Measurements from ENCODE around the gene GNB5.
A peak's percentile ranks its signal among the peaks of the same experiment; 100 is the strongest.
"Not testable (repeated sequence)": the region's sequence is repeated elsewhere in the genome, so short reads cannot be mapped to it uniquely, and the experiment has no call there.

Gene GNB5

DNA sequence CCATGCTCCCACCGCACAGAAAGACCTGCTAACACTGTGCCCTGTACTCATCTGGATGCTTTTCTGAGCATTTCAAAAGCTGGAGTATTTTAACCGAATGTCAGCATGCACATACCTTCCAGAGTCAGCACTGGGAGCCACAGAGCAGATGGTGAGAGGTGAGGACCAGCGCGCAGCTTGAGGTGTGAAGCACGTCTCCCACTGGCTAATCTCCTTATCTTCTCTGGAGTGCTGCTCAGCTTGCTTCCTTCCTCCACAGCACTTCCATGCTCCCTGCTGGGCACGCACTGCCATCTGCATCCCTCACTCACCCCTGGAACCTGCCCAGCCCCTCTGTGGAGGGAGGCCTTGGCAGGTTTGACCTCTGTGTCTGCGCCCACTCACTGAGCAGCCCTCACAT is at the start of gene GNB5:
Gene GNB5, minus strand, starts transcription at position 186 of the 400 bp plus-strand sequence. CDS start 6,716 bp downstream, outside the sequence.
- DNase-seq (ENCODE audit: low spot score), result no peak

DNA sequence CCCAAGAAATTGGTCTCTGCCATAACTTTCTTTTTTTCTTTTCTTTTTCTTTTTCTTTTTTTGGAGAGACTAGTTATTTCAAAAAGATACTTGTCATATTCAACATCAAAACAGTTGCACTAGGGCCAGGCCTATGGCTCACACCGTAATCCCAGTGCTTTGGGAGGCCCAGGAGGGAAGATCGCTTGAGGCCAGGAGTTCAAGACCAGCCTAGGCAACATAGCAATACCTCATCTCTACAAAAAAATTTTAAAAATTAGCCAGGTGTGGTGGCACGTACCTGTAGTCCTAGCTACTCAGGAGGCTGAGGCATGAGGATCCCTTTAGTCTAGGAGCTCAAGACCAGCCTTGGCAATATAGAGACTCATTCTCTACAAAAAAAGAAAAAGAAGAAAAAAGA is 49.0 kb upstream of the GNB5 start:
- DNase-seq (ENCODE audit: low spot score), result no peak

DNA sequence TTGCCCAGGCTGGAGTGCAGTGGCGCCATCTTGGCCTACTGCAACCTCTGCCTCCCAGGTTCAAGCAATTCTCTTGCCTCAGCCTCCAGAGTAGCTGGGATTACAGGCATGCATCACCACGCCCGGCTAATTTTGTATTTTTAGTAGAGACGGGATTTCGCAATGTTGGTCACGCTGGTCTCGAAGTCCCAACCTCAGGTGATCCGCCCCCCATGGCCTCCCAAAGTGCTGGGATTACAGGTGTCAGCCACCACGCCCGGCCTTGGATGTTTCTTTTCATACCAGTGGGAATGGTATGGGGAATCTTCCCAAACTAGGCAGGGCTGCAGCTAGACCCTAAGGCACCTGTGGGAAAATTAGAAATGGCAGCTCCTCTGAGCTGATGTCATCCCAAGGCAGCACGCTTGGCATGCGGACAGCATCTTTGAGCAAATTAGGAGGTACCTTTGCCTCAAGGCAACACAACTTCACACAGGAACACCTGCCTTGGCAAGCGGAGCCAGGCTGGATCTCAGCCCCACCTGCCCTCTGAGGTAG is 47.9 kb upstream of the GNB5 start:
- not testable (repeated sequence) for DNase-seq (ENCODE audit: low spot score)

DNA sequence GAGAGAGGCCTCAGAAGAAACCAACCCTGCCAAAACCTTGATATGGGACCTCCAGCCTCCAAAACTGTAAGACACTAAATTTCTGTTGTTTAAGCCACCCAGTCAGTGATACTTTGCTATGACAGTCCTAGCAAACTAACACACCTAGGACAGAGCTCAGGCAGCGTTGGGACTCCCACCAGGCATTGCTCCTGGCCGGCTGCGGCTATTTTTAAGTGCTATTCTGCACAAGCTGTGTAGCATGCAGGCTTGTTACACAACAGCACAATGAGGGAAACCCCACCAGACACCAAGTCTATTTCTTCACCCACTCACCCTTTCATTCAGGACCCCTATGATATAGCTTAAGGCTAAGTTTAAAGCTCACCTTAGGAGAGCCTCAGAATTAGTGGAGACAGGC is 47.0 kb upstream of the GNB5 start:
- no peak for DNase-seq (ENCODE audit: low spot score)

GRCh38 chr15:52236013-52236412 is 44.8 kb upstream of the GNB5 start:
- no peak for DNase-seq (ENCODE audit: low spot score)

DNA sequence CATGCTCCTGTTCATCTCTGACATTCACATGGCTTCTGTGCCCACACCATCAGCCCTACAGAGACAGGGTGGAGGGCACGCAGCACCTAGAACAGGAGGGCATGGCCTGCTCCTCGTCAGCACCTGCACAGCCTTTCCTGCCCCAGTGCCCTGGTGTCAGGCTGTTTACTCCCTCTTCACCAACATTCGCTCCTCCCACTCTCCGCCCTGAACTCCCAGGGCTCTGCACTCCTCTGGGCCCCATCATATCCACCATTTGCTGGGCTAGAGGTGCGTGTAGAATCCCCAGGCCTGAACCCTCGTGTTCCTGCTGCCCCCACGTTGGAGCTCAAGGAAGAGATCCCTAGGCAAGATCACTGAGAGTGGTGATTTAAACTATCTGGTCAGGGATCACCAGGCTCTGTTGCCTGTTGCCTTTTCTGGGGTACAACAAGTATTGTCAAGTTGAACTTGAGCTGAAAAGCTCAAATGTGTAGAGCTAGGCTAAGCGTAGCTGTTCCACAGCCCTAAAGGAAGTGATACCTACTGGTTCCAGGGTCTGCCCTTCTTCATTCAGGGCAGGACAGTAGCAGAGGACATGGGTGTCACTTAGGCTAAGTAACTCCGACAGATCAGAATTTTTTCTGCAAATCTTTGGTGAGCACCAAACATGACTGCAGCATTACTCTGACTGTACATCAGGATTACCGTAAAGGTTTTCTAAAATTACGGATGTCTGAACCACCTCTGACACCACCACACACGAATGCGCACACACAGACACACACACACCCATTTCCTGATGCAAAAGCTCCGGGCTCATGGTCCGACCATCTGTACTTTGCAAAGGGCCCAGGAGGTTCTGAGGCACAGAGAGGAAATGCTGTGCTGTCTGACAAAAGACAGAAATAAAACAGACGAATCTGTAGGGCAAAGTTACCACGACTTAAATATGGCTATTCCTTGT is 43.7 kb upstream of the GNB5 start:
- no peak for DNase-seq (ENCODE audit: low spot score)

DNA sequence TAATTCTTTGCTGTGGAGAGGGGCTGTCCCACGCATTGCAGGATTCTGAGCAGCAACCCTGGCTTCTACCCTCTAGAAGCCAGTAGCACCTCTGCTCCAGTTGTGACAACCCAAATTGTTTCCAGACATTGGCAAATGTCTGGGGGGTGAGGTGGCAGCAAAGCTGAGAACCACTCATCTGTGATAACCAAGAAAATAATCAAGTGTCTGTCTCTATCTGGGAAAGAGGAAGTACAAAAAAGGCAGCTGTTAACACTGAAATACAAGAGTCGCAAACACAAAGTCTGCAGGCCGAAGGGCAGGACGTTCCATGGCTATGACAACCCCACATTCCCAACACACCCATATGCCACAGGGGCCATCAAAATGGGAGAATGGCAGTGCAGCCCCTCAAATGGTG is 42.2 kb upstream of the GNB5 start:
- DNase-seq (ENCODE audit: low spot score), result peak; percentile 12

DNA sequence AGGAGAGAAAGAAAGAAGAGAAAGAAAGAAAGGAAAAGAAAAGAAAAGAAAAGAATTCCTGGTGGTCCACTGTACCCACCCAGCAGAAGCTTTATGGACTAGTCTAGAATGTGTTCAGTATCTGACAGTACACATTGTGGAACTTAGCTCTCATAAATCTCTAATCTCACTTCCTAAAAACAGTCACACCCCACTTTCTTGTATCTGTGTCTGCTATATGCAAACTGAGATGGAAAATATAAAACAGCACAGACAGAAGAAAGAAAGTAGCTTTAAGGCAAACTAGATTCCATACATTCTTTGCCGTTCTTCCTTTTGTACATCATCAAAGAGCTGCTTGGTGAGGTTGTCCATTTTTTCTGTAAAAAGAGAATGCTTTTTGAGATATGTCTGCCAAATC is 41.1 kb upstream of the GNB5 start:
- DNase-seq (ENCODE audit: low spot score), result no peak

DNA sequence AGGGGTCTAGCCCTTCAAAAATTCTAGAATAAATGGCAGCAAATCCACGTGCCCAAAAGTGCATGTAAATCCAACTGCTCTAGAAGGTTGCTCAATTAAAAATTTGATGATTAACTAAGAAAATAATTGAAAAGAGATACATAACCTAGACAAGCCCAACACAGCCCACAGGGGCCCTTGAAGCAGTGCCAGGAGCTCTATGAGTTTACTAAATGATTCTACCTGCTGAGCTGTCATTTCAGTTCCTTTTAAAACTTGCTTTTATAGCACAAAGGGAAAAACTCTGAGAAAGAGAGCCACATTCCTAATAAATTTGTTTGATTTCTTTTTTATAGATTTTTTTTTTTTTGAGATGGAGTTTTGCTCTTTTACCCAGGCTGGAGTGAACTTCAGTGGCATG is 38.9 kb upstream of the GNB5 start:
- no peak for DNase-seq (ENCODE audit: low spot score)

DNA sequence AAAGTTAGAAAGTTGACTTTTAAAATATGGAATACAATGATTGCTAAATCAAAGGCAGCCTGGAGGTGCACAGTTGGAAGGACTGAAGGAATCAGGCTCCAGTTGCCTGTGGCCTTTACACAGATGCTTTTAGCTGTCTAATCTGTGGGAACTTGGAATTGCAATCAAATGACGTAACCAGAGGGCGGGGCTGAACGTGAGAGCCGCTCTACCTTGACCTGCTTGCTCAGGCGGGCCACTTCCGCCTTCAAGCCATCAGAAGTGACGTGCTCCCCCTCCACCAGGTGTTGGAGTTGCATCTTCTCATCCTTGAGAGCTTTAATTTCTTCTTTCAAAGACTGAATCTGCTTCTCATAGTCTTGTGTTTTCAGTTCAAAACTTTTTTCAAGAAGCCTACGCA is 37.7 kb upstream of the GNB5 start:
- DNase-seq (ENCODE audit: low spot score), result no peak

- DNase-seq (ENCODE audit: low spot score), result peak; percentile 85
These were observed 36.3 kb upstream of the GNB5 start for GRCh38 chr15:52227456-52227855.

GRCh38 chr15:52225230-52225629 is 34.0 kb upstream of the GNB5 start:
- DNase-seq (ENCODE audit: low spot score), result no peak

DNA sequence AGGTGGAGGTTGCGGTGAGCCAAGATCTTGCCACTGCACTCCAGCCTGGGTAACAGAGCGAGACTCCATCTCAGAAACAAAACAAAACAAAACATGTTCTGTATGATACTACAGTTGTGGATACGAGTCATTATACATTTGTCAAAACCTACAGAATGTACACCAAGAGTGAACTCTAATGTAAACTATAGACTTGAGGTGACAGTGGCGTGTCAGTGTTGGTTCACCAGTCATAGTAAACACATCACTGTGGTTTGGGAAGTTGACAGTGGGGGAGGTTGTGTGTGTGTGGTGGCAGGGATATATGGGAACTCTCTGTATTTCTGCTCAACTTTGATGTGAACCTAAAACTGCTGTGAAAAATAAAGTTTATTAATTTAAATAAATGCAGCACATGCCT is 33.0 kb upstream of the GNB5 start:
- no peak for DNase-seq (ENCODE audit: low spot score)

GRCh38 chr15:52221730-52222129 is 30.5 kb upstream of the GNB5 start:
- no peak for DNase-seq (ENCODE audit: low spot score)

- no peak for DNase-seq (ENCODE audit: low spot score)
These were observed 29.9 kb upstream of the GNB5 start for GRCh38 chr15:52220937-52221660.

GRCh38 chr15:52220251-52220650 is 29.1 kb upstream of the GNB5 start:
- no peak for DNase-seq (ENCODE audit: low spot score)

DNA sequence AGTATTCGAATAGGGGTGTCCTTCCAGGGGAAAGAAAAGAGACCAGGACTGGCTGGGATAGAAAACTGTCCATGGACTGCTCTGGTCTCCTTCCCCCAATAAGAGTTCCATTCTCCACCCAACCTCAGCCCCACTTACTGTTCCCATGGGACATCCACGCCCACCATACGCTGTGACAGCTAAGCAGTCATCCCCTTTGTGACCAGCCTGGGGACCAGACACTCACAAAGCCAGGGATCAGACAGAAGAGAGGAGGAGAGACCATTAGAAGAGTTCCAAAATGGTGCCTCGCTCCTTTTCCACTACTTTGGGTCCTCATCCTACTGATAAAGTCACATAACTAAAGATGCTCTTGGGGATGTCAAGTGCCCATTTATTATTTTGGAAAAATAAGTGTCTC is 27.6 kb upstream of the GNB5 start:
- no peak for DNase-seq (ENCODE audit: low spot score)

- no peak for DNase-seq (ENCODE audit: low spot score)
These were observed 27.2 kb upstream of the GNB5 start for GRCh38 chr15:52218371-52218770.

GRCh38 chr15:52217186-52217585 is 26.0 kb upstream of the GNB5 start:
- no peak for DNase-seq (ENCODE audit: low spot score)

DNA sequence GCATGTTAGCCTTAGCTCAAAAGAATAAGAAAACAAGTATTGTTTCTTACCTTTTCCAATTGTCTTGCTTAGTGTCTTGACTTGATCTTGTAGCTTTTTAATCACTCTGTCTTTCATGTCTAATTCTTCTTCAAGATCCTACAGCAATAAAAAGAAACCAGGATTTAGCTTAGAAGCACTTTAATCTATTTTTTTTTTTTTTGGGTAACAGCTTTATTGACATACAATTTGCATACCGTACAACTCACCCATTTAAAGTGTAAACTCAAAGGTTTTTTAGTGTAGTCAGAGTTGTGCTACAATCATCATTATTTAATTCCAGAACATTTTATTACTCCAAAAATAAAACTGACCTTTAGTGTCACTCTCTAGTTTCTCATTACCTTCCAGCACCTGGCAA is 23.4 kb upstream of the GNB5 start:
- DNase-seq (ENCODE audit: low spot score), result no peak

- DNase-seq (ENCODE audit: low spot score), result no peak
These were observed 22.0 kb upstream of the GNB5 start for GRCh38 chr15:52213206-52213605.

DNA sequence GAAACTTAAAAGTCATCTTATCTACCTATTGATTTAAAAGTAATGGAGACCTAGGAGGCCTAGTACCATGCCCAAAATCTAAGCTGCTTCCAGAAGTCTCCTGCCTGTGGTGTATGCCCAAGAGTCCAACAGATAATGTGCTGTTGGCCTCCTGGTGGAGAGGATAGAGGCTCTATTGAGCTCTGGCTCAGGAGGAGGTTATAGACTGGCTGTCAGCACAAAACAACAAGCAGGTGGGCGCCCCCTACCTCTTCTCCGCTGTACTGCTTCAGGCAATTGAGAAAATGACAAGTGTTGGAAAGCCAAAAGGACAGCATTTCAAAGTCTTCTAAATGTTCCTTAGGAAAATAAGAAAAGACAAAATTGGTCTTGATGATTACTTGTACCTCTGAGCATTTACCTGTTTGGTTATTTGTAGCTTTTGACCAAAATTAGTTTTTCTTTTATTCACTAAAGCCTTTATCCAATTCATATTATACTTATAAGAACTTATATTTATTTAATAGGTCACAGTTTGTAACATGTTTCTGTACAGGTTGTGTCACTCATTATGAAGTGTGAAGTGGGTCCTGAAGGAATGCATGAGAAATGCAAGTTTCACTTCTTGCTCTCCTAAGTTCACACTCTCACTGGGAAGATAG is 17.2 kb upstream of the GNB5 start:
- DNase-seq (ENCODE audit: low spot score), result peak; percentile 62

DNA sequence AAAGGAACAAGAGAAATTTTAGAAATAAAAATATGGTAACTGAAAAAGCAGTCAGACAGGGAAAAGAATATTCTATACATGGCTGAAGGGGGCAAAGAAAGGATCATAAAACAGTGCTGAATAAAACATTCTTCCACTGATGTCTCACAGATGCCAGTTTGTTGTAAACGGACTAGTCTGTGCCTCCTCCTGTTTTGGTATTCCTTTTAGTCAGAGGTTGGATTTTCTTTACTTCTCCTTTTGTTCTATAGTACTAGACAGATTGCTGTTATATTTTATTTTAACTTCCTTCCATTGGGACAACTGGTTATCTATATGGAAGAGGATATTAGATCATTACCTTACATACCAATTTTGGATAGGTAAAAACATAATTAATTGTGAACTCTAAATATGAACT is 16.0 kb upstream of the GNB5 start:
- DNase-seq (ENCODE audit: low spot score), result no peak
